ENCODE measurements around the gene GLIS1.

DNA sequence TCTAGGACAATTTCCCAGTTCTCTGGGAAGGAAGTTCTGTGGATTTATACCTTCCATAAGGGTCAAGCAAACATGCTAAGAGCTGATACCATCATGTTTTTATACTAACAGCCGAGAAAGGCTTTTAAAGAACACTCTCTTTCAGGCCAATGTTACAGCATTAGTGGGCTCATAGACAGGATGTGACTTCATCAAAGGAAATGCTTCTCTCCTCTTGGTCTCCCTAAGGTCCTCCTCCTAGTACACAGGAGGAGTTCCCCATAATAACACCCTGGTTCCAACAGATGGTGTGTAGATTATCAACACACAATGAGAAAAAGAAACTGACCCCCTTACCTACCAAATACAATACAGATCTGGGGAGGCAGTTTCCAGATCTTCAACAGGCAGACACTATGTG is 26.7 kb upstream of the GLIS1 start:
- TF ChIP-seq POLR2AphosphoS5 (IDR thresholded peaks at IDR 0.05) (no peak), EP300 (IDR thresholded peaks at IDR 0.05) (no peak), POLR2A (IDR thresholded peaks at IDR 0.05) (no peak)
- TF ChIP-seq, protein P1, sequence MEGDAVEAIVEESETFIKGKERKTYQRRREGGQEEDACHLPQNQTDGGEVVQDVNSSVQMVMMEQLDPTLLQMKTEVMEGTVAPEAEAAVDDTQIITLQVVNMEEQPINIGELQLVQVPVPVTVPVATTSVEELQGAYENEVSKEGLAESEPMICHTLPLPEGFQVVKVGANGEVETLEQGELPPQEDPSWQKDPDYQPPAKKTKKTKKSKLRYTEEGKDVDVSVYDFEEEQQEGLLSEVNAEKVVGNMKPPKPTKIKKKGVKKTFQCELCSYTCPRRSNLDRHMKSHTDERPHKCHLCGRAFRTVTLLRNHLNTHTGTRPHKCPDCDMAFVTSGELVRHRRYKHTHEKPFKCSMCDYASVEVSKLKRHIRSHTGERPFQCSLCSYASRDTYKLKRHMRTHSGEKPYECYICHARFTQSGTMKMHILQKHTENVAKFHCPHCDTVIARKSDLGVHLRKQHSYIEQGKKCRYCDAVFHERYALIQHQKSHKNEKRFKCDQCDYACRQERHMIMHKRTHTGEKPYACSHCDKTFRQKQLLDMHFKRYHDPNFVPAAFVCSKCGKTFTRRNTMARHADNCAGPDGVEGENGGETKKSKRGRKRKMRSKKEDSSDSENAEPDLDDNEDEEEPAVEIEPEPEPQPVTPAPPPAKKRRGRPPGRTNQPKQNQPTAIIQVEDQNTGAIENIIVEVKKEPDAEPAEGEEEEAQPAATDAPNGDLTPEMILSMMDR (IDR thresholded peaks at IDR 0.05), result no peak
